H54 (cell line): ENCODE results near the gene BNC2.
A peak's percentile ranks its signal among the peaks of the same experiment; 100 is the strongest.

Source experiments
- DNase-seq: peaks from one replicate; pipeline ENCODE4 v3.0.0; 2011; ENCODE audit warnings: low spot score, mixed read lengths; ENCODE audit not compliant: insufficient read length
- FAIRE-seq: peaks from 3 replicates; lab custom pipeline; 2011; peaks lifted over from hg19 to GRCh38; lab: Jason Lieb, UNC
- POLR2A ChIP-seq: IDR thresholded peaks from 2 replicates; pipeline ENCODE4 v1.6.1; 2011; ENCODE audit warnings: low read depth, mild to moderate bottlenecking, low read length

BNC2 gene

DNA sequence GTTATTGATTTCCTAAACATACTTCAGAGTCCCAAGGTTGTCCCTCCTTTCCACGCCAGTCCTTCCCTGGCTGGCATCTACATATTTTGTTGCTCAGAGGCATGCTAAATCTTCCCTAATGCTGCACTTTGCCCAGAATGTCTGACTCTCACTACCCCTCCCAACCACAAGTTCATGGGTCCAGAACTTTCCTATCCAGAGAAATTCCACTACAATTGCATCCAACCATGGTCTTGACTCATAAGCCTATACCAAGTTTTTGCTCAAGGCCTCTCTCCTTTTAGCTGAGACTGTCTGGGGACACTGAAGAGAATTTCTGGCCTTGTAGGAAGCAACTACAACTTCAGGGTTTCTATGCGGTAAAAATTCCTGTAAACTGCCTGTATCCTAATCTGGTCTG, 206.3 kb downstream of the BNC2 start:
- DNase-seq: no peak
- no peak for TF ChIP-seq POLR2A
- FAIRE-seq: no peak

DNA sequence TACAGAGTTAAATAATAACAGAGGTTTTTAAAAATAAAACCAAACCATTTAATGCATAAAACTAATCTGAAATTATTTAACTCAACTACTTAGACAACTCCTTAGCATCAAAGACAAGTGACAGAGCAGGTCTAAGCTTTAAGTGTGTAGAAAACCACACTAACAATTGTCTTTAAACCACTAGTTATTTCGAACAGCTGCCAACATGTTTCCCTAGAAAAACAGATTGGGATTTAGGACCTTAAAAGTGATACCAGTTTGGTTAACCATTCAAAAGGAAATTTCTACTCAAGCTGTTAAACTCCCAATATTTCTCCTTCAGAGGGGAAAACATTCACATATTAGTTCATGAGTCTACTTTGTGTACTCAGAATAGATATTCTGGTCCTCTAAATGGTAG, 208.7 kb downstream of the BNC2 start:
- no peak for FAIRE-seq
- no peak for DNase-seq
- no peak for TF ChIP-seq POLR2A

DNA sequence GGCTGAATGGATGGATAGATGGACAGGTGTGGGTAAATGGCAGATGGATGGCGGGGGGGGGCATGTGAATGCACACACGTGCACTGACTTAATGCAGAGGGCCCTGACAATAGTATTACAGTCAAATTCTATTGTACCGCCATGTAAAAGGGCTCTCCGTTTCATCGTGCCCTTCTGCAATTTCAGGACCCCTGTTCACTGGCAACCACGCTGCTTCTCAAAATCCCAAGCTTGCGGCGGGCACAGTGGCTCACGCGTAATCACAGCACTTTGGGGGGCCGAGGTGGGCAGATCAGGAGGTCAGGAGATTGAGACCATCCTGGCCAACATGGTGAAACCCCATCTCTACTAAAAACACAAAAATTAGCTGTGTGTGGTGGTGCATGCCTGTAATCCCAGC, 211.4 kb downstream of the BNC2 start:
- no peak for FAIRE-seq
- no peak for TF ChIP-seq POLR2A
- DNase-seq: no peak

DNA sequence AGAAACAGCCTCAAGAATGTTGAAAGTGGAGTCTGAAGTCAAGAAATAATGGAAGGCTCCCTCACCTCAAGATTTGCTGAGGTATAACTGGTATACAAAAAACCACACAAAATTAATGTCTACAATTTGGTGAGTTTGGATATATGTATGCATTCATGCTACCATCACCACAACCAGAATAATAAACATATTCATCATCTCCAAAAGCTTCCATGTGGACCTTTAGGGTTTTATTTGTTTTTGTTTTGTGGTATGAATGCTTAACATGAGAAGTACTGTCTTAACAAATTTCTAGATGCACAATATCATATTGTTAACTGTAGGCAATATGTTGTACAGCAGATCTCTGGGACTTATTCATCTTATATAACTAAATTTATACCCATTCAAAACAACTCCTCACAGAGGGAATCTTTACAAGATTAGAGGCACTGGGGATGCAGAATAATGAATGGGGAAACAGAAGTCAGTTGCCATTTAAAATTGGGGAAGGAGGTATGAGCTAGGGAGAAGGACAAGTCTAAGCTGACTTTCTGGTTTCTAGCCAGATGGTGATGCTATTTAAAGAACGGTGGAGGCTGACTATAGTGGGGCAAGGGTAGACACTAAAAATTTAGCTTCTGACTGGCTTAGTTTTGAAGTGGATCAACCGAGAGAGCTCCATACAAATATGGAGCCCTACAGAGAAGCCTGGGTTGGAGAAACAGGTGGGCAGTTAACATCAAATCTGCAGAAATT, 213.9 kb downstream of the BNC2 start:
- FAIRE-seq (no peak), DNase-seq (no peak)
- no peak for TF ChIP-seq POLR2A

DNA sequence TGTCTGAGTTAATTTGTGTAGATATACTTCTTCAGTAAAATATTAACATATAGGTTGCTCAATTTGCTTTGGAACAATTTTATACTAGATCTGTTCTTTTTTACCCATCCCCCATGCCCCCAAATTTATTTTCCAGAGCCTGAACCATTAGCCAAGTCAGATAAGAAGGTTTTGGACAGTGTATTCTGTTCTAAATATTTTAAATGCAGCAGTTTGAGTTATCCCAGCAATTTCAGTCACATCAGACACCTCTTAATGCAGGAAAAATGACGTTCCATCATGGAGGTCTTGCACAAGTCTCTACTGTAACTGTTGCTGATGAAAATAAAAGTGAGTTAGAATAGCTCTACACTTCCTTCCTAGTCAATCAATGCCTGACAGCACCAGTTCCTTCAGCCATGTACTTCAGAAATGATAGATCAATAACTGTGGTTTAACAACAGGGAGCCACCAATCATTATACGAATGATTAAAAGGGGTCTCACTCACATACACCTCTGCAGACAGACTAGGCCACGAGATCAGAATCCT, 215.8 kb downstream of the BNC2 start:
- DNase-seq (no peak), FAIRE-seq (peak; percentile 81)

DNA sequence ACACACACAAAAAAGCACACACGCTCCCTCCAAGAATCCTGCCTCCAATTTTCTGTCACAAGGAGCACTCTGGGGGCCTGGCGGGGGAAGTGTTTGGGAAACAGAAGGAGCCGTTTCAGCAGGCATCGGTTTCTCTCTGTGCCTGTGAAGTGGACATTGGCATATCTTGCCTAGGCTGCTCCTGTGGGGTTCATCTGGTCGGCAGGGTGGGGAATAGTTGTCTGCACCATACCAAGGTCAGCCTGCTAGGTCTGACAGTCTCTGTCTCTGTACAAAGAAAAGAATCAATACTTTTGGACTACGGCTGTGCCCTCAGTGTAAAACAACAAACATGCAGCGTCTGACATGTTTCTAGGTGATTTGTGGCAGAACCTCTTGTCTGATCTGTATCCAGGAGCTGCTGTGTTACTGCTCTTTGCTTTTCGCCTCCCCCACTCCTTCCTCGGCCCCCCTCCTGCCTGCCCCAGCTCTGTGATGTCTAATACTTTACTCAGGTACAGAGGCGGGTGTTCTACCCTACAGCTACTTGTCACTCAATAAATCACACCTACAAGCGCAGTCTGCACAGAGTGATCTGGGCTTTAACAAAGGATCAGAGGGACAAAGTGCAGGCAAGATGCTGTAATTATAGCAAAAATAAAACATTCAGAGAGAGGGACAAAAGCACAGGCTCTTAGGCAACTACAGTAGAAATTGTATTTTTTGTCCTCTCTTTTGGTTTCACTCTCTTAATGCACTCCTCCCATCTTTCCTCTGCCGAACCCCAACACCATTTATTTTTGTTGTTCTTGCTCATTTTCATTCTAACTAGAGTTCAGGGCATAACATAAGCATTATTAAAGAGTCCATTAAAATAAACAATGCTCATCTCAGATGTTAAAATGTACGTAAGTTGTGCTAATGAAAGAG, 216.7 kb downstream of the BNC2 start:
- no peak for DNase-seq
- TF ChIP-seq POLR2A: no peak
- FAIRE-seq: peak; percentile 89

More for the DNA sequence above, 215.8 kb downstream of the BNC2 start:
- TF ChIP-seq POLR2A: no peak

DNA sequence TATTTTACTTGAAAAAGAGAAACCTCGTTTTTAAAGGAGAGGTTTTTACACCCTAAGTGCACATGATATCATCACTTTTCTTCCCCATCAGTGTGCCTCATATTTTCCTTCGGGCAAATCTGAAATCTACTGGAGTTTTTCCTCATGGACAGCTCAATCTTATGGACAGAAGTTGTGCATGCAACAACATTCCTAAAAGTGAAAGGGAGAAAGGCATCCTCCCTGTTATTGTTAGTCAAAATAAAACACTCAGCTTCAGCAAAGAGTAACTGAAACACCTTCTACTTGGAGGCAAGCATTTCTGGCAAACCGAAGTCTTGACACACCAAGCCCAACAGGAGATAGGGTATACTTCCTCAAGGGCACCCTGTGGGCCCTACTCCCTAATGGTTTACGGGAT, 217.9 kb downstream of the BNC2 start:
- FAIRE-seq (peak; percentile 96), DNase-seq (no peak)
- TF ChIP-seq POLR2A: no peak

DNA sequence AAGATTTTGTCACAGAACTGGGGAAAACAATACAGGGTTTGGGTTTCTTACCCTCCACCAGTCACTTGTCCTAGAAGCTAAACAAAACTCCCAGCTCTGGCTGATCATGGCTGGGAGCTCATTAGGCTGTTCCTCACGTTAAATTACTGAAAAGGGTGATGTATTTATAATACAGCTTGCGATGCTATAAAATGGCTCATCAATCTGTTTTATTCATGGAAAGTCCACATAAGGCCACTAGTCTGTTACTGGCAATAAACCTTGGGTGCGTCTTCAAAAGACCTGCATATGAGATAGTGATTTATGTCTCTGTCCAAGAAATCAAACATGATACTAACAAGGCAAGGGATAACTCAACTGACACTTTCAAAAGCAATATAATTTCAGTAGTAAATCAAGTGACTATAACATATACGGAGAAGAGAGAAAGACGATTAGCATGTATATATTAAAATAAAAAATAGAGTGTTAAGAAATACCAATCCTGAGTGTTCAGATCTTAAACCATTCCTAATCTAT, 219.0 kb downstream of the BNC2 start:
- FAIRE-seq: peak; percentile 27
- TF ChIP-seq POLR2A: no peak
- DNase-seq: no peak

DNA sequence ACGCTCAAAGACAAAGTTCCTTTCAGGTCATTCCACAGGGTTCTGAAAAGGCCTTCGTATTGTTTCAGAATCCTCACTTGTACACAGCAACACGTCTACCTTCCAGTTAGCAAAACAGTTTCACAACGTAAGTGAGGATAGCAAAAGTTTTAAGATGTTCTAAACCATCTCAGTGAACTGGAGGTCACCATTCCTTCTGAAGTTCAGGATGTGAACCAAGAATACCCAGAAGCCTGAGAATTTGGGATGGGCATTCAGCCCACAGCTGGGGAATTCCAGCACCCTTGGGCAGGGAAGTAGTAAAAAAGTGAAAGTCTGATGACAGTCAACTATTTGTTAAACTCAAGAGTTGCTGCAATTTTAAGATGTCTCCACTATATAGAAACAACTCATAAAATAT, 224.5 kb downstream of the BNC2 start:
- FAIRE-seq (peak; percentile 52), DNase-seq (no peak)
- no peak for TF ChIP-seq POLR2A

DNA sequence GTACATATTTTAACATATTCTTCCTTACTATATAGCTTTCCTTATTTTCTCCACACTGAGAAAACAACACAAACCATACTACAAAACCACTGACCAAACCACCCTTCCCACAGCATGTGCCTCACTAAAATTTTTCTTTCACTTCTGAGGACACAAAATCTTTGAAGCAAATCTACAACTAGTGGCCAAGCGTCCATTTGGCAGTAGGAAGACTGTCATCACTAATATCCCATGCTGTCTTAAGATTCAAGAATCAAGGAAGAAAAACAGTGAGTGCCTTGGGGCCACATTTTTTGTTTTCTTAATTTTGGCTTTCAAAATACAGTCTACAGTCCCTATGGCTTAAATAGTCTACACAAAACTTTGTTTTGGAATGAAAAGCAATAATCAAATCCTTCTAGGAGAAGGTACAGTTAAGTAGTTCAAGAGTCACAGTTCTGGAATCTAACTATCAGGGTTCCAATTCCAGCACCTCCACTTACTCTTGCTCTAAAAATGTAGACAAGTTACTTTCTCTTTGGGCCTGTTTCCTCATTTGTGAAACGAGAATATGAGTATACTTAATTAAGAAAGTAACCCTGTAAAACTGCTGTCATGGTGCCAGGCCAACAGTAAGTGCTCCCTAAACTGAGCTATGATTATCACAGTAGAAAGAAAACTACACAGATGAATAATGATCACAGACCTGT, 227.9 kb downstream of the BNC2 start:
- FAIRE-seq (peak; percentile 67), DNase-seq (no peak)
- TF ChIP-seq POLR2A: no peak

DNA sequence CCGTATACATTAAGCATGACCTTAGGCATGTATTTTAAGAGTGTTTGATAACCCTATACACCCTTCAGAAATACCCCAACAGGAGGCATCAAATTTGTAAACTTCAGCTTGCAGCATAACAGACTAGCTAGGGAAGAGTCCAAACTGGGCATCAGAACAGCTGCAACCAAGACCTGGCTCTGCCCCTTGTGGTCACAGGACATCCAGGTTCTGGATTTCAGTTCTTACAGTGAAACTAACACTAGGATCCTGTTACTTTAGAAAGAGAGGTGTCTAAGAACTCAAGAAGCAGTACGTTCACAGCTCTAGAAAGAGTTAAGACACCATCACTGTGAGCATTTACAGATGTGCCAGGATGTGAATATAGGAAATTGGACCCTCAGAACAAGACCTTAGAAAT, 229.8 kb downstream of the BNC2 start:
- TF ChIP-seq POLR2A: no peak
- FAIRE-seq (peak; percentile 68), DNase-seq (no peak)

DNA sequence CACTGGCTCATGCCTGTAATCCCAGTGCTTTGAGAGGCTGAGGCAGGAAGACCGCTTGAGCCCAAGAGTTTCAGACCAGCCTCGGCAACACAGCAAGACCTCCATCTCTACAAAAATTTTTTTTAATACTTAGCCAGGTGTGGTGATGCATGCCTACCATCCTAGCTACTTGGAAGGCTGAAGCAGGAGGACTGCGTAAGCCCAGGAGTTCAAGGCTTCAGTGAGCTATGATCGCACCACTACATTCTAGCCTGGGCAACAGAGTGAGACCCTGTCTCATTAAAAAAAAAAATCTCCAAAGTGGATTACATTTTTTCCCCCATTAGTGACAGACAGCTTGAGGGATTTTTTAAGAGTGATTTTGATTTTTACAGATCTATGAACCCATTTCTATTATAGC, 230.8 kb downstream of the BNC2 start:
- FAIRE-seq (no peak), DNase-seq (no peak)
- TF ChIP-seq POLR2A: no peak

DNA sequence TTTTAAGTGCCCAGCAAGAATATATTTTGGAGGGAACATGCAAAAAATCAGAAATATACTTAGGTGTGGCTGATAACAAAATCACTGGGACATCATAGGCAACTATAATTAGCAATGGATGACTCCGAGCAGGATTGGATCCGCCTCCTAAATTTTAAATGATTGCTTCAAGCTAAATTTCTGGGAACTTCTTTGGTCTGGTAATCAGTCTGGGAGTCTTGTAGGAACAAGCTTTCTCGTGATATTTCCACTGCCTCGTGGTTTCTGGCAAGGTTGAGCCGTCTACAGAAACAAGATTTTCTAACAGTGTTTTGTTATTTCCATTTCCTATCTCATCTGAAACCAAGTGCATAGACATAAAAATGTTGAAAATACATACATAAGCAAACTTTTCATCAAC, 232.6 kb downstream of the BNC2 start:
- no peak for FAIRE-seq
- DNase-seq: no peak
- no peak for TF ChIP-seq POLR2A
